ENCODE measurements around the gene TRDMT1. TPM values are rescaled to one million over a fixed set of nuclear protein-coding genes. Genes with fewer than 3 reads are reported as not detected.

TRDMT1 gene
- 4.0 and 4.9 TPM in 2 replicates for total RNA-seq

DNA sequence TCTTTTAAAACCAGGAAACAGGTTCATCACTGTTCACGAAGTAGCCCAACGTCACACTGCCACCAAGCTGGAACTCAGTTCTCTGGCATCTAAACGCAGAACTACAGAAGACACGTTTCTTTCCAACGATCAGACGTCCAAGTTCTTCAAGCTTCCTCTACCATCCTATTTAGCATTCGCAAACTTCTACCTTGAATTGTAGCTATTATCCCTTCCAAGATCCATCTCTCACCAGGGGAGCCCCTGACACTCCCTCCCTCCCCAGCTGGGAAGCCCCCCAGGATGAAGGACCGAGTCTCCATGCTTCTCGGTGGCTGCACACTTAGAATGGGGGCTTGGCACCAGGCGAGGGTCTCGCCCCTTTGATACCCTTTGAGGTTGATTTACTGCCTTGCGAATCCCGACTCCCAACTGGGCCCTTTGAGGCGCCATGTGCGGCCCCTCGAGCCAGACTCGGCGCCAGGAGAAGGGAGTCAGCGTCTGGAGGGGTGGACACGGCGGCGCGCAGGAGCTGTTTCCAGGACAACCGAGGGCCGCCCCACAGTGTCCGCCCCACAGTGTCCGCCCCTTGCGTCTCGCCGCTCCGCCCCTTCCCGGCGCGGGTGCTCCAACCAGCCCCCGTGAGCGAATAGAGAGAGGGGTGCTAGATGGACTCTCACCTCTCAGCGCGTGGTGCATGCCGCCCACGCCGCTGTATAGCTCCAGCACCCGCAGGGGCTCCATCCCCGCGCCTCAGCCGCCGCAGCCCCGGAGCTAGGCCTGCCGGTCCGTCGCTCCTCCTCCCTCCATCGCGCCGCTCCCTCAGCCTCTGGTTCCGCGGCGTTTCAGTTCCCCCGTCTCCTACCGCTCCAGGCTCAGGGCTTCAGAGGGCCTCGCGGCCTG lies at the start of gene TRDMT1:
TSS of gene TRDMT1 (minus strand) at position 761 of the 882 bp plus-strand sequence. CDS start at position 723, 38 bp downstream.

GRCh38 chr10:17228091-17229015 lies 26.9 kb upstream of the TRDMT1 start, which contains the start of gene VIM:
TSS of gene VIM (plus strand) at chr10:17228241. CDS start at chr10:17229423, 1,182 bp downstream.

GRCh38 chr10:17129741-17130140 lies 71.7 kb downstream of the TRDMT1 start, which contains the start of gene CUBN:
TSS of gene CUBN (minus strand) at chr10:17129811. CDS start at chr10:17129765, 46 bp downstream.

Other genes with a start within 250 kb of the TRDMT1 start
- gene CUBN, start 71.9 kb downstream of the TRDMT1 start, total RNA-seq = 0.17 and 0.89 TPM in 2 replicates
- gene VIM, start 26.6 kb upstream of the TRDMT1 start, total RNA-seq = 7,456 and 8,192 TPM in 2 replicates